AG20443 (cell line): ENCODE data around the gene KLK7.
"Not testable (repeated sequence)": the region's sequence is repeated elsewhere in the genome, so short reads cannot be mapped to it uniquely, and the experiment has no call there.

ENCODE experiments used
- DNase-seq: peaks from one replicate; pipeline ENCODE4 v3.0.0; 2012; ENCODE audit warnings: low spot score, mixed read lengths

The KLK7 gene

GRCh38 chr19:50975766-50976165, 8.0 kb downstream of the KLK7 start:
- no peak for DNase-seq

GRCh38 chr19:50974702-50975556, 8.8 kb downstream of the KLK7 start:
- DNase-seq = no peak

GRCh38 chr19:50972795-50973376, 10.8 kb downstream of the KLK7 start:
- no peak for DNase-seq

GRCh38 chr19:50969810-50970209, 13.9 kb downstream of the KLK7 start:
- not testable (repeated sequence) for DNase-seq

- DNase-seq = no peak
These were observed 14.3 kb downstream of the KLK7 start, which contains the start of gene KLK6 for GRCh38 chr19:50969413-50969760. KLK6 (minus strand) TSS chr19:50969591; CDS start chr19:50968104, 1,487 bp downstream.

- no peak for DNase-seq
These were observed 14.9 kb downstream of the KLK7 start for GRCh38 chr19:50968716-50969412.

- DNase-seq = no peak
These were observed 15.6 kb downstream of the KLK7 start for GRCh38 chr19:50967929-50968715.

- no peak for DNase-seq
These were observed 19.5 kb downstream of the KLK7 start for GRCh38 chr19:50964266-50964665.

- DNase-seq = no peak
These were observed 20.3 kb downstream of the KLK7 start for GRCh38 chr19:50963381-50963780.

- DNase-seq = no peak
These were observed 21.5 kb downstream of the KLK7 start for GRCh38 chr19:50962245-50962644.

GRCh38 chr19:50959731-50960500, 23.8 kb downstream of the KLK7 start:
- DNase-seq = no peak

GRCh38 chr19:50957587-50957986, 26.1 kb downstream of the KLK7 start:
- DNase-seq = no peak

- DNase-seq = no peak
These were observed 30.8 kb downstream of the KLK7 start, which contains the start of gene KLK5 for GRCh38 chr19:50952910-50953309. KLK5 (minus strand) TSS chr19:50953038; CDS start chr19:50952657, 381 bp downstream.

GRCh38 chr19:50949861-50950260, 33.9 kb downstream of the KLK7 start:
- no peak for DNase-seq

- DNase-seq = no peak
These were observed 36.6 kb downstream of the KLK7 start for GRCh38 chr19:50947123-50947522.

- DNase-seq = no peak
These were observed 38.9 kb downstream of the KLK7 start for GRCh38 chr19:50944795-50945194.

- DNase-seq = no peak
These were observed 40.5 kb downstream of the KLK7 start for GRCh38 chr19:50943074-50943828.

- no peak for DNase-seq
These were observed 44.1 kb downstream of the KLK7 start for GRCh38 chr19:50939596-50939995.

GRCh38 chr19:50933640-50934039, 50.1 kb downstream of the KLK7 start:
- DNase-seq = no peak

GRCh38 chr19:50932690-50933083, 51.0 kb downstream of the KLK7 start:
- DNase-seq = no peak
